ENCODE measurements around the gene KY.

- TF ChIP-seq REST (IDR thresholded peaks at IDR 0.05; ENCODE audit: insufficient read depth in 1 of 2, low read depth in 2 of 2, low read length in 1 of 2): no peak
- no peak for TF ChIP-seq CTCF (IDR thresholded peaks at IDR 0.05)
Observed at GRCh38 chr3:134647902-134648760, 2.7 kb downstream of the KY start.

Data from Panc1 (cell line).